Activated T-helper 1 cell treated with anti-CD3 and anti-CD28 coated beads, Interleukin-12 subunit alpha, Interleukin-12 subunit beta, Interleukin-2, Interleukin-4 antibody, amounts not matched to agents 30 ng/mL and 10 ng/mL and 1 ng/mL, durations not matched to agents 14 hours and 24 hours and 36 hours (primary cell): ENCODE results near the gene SPINT1. TPM values are rescaled to one million over a fixed set of nuclear protein-coding genes. Genes with fewer than 3 reads are reported as not detected.
A peak's percentile ranks its signal among the peaks of the same experiment; 100 is the strongest.

Experiments
- DNase-seq: peaks from one replicate; pipeline ENCODE4 v3.0.0; 2021; ENCODE audit warnings: low spot score
- H3K27ac Mint-ChIP-seq: one replicate; pipeline ENCODE4 v1.8.0; 2021; ENCODE audit warnings: mild to moderate bottlenecking, mixed read lengths
- H3K27me3 Mint-ChIP-seq: one replicate; pipeline ENCODE4 v1.8.0; 2022; ENCODE audit warnings: mild to moderate bottlenecking, moderate library complexity, mixed read lengths; ENCODE audit not compliant: insufficient read depth
- H3K36me3 Mint-ChIP-seq: one replicate; pipeline ENCODE4 v1.8.0; 2021; ENCODE audit warnings: low read depth, mixed read lengths
- H3K4me1 Mint-ChIP-seq: one replicate; pipeline ENCODE4 v1.8.0; 2021; ENCODE audit warnings: low read depth, mixed read lengths
- H3K4me3 Mint-ChIP-seq: one replicate; pipeline ENCODE4 v1.8.0; 2021; ENCODE audit warnings: mild to moderate bottlenecking, moderate library complexity, mixed read lengths
- H3K9me3 Mint-ChIP-seq: one replicate; pipeline ENCODE4 v1.8.0; 2021; ENCODE audit warnings: mixed read lengths
- intact Hi-C: fragments of 100-400 bp; cut with micrococcal nuclease; formaldehyde crosslinking; loops from one replicate; pipeline ENCODE4 v1.15.1; 2024
- total RNA-seq: library from RNA; stranded (reverse); gene quantifications from 2 replicates; pipeline ENCODE4 v1.2.3, GENCODE V29; 2022

Gene SPINT1
- total RNA-seq, 1 donor from 2014 or later: 11.0 TPM

- Mint-ChIP-seq H3K4me3 (peak overlapping the region; percentile 51), H3K27ac (no peak overlapping the region), H3K4me1 (peaks cover 38% of the 10 kb centered on the region), H3K27me3 (peaks cover 4% of the 10 kb centered on the region), H3K9me3 (no peaks in the 10 kb centered on the region), H3K36me3 (peaks cover 7% of the 10 kb centered on the region)
- intact Hi-C loops: loop anchor here (5.0 kb wide), 3 partner anchors 50 to 325 kb away; partner anchors contain the start of genes CCDC32, KNL1, RPUSD2 and SPINT1
- DNase-seq: no peak
These were observed 48.7 kb downstream of the SPINT1 start for GRCh38 chr15:40892447-40893012.

GRCh38 chr15:40893019-40893670 is 49.3 kb downstream of the SPINT1 start:
- Mint-ChIP-seq H3K27me3 (peaks cover 4% of the 10 kb centered on the region), H3K36me3 (peaks cover 10% of the 10 kb centered on the region), H3K4me3 (peak overlapping the region; percentile 97), H3K27ac (peak overlapping the region; percentile 92), H3K9me3 (no peaks in the 10 kb centered on the region), H3K4me1 (peaks cover 38% of the 10 kb centered on the region)
- intact Hi-C loops: loop anchor here (5.0 kb wide), 3 partner anchors 51 to 326 kb away; partner anchors contain the start of genes CCDC32, KNL1, RPUSD2 and SPINT1
- no peak for DNase-seq

- DNase-seq: peak; percentile 98
- Mint-ChIP-seq H3K9me3 (no peaks in the 10 kb centered on the region), H3K27me3 (peaks cover 4% of the 10 kb centered on the region), H3K27ac (peak within 1 kb of the TSS; percentile 92), H3K36me3 (peaks cover 10% of the 10 kb centered on the region), H3K4me3 (peak within 1 kb of the TSS; percentile 97), H3K4me1 (peaks cover 38% of the 10 kb centered on the region)
- intact Hi-C loops: loop anchor here (1.0 to 5.0 kb wide), 14 partner anchors 10 to 337 kb away; partner anchors contain the start of genes CCDC32, CHP1, DNAJC17 and EXD1
These were observed 50.2 kb downstream of the SPINT1 start, which contains the start of gene VPS18 for GRCh38 chr15:40893733-40894680. VPS18 (plus strand) TSS chr15:40894450; CDS start chr15:40894769, 319 bp downstream.

GRCh38 chr15:40894681-40895448 is 51.0 kb downstream of the SPINT1 start:
- Mint-ChIP-seq H3K27me3 (peaks cover 4% of the 10 kb centered on the region), H3K36me3 (peaks cover 10% of the 10 kb centered on the region), H3K27ac (peak overlapping the region; percentile 92), H3K4me3 (peak overlapping the region; percentile 97), H3K4me1 (peaks cover 38% of the 10 kb centered on the region), H3K9me3 (no peaks in the 10 kb centered on the region)
- peak; percentile 60 for DNase-seq
- intact Hi-C loops: loop anchor here (1.0 to 5.0 kb wide), 14 partner anchors 9 to 336 kb away; partner anchors contain the start of genes CCDC32, CHP1, DNAJC17 and EXD1

- Mint-ChIP-seq H3K9me3 (no peaks in the 10 kb centered on the region), H3K27ac (no peak overlapping the region), H3K36me3 (peaks cover 34% of the 10 kb centered on the region), H3K4me3 (no peak overlapping the region), H3K4me1 (peaks cover 36% of the 10 kb centered on the region), H3K27me3 (no peaks in the 10 kb centered on the region)
- no peak for DNase-seq
- intact Hi-C loops: no loop called here
These were observed 55.8 kb downstream of the SPINT1 start for GRCh38 chr15:40899536-40900207.

GRCh38 chr15:40900256-40901052 is 56.6 kb downstream of the SPINT1 start:
- DNase-seq: no peak
- no peaks in the 10 kb centered on the region for H3K9me3 Mint-ChIP-seq
- no peak overlapping the region for H3K27ac Mint-ChIP-seq
- no peak overlapping the region for H3K4me3 Mint-ChIP-seq
- peaks cover 35% of the 10 kb centered on the region for H3K36me3 Mint-ChIP-seq
- no peaks in the 10 kb centered on the region for H3K27me3 Mint-ChIP-seq
- H3K4me1 Mint-ChIP-seq: peaks cover 29% of the 10 kb centered on the region
- intact Hi-C loops: no loop called here

- no peak overlapping the region for H3K4me3 Mint-ChIP-seq
- intact Hi-C loops: no loop called here
- no peaks in the 10 kb centered on the region for H3K27me3 Mint-ChIP-seq
- no peak for DNase-seq
- H3K4me1 Mint-ChIP-seq: peaks cover 23% of the 10 kb centered on the region
- peaks cover 33% of the 10 kb centered on the region for H3K36me3 Mint-ChIP-seq
- H3K27ac Mint-ChIP-seq: no peak overlapping the region
- no peaks in the 10 kb centered on the region for H3K9me3 Mint-ChIP-seq
These were observed 57.2 kb downstream of the SPINT1 start for GRCh38 chr15:40901053-40901443.

GRCh38 chr15:40902605-40903561 is 59.0 kb downstream of the SPINT1 start:
- no peaks in the 10 kb centered on the region for H3K9me3 Mint-ChIP-seq
- intact Hi-C loops: no loop called here
- H3K27me3 Mint-ChIP-seq: no peaks in the 10 kb centered on the region
- H3K4me1 Mint-ChIP-seq: peaks cover 27% of the 10 kb centered on the region
- DNase-seq: no peak
- no peak overlapping the region for H3K27ac Mint-ChIP-seq
- no peak overlapping the region for H3K4me3 Mint-ChIP-seq
- H3K36me3 Mint-ChIP-seq: peaks cover 28% of the 10 kb centered on the region

GRCh38 chr15:40904552-40905201 is 60.8 kb downstream of the SPINT1 start:
- peaks cover 27% of the 10 kb centered on the region for H3K36me3 Mint-ChIP-seq
- no peaks in the 10 kb centered on the region for H3K9me3 Mint-ChIP-seq
- H3K27me3 Mint-ChIP-seq: no peaks in the 10 kb centered on the region
- H3K4me1 Mint-ChIP-seq: peaks cover 27% of the 10 kb centered on the region
- intact Hi-C loops: loop anchor here (1.0 to 5.0 kb wide), 6 partner anchors 10 to 428 kb away; partner anchors contain the start of genes CHAC1, NUSAP1, OIP5 and VPS18
- no peak for DNase-seq
- no peak overlapping the region for H3K4me3 Mint-ChIP-seq
- H3K27ac Mint-ChIP-seq: no peak overlapping the region
